ENCODE results near the gene FKBP6.

- TF ChIP-seq CTCF (IDR thresholded peaks at IDR 0.05) (no peak), POLR2A (IDR thresholded peaks at IDR 0.05) (no peak)
These were observed 24.4 kb upstream of the FKBP6 start for GRCh38 chr7:73303546-73303945.

All from right lobe of liver (tissue), 4 donors.